ENCODE data around the gene ZNF783.
"Not testable (repeated sequence)": the region's sequence is repeated elsewhere in the genome, so short reads cannot be mapped to it uniquely, and the experiment has no call there.

The ZNF783 gene

GRCh38 chr7:149322737-149323136 lies 60.7 kb downstream of the ZNF783 start:
- Histone ChIP-seq H3K36me3 (ENCODE audit: control insufficient read depth, insufficient read depth, low read length) (no peaks in the 10 kb centered on the region), H3K27me3 (replicated peaks; ENCODE audit: control insufficient read depth, insufficient read depth, low read length) (no peaks in the 10 kb centered on the region), H3K4me3 (replicated peaks; ENCODE audit: low read depth, low read length) (no peak overlapping the region)
- no peak for TF ChIP-seq CTCF (IDR thresholded peaks at IDR 0.05; ENCODE audit: insufficient read depth, low read length, poor library complexity, severe bottlenecking)
- DNase-seq (ENCODE audit: extremely low read depth, insufficient read length) = no peak

- no peak for TF ChIP-seq CTCF (IDR thresholded peaks at IDR 0.05; ENCODE audit: insufficient read depth, low read length, poor library complexity, severe bottlenecking)
- DNase-seq (ENCODE audit: extremely low read depth, insufficient read length) = no peak
- Histone ChIP-seq H3K27me3 (replicated peaks; ENCODE audit: control insufficient read depth, insufficient read depth, low read length) (no peaks in the 10 kb centered on the region; the same call in 1 of the 2 replicates), H3K36me3 (ENCODE audit: control insufficient read depth, insufficient read depth, low read length) (no peaks in the 10 kb centered on the region), H3K4me3 (replicated peaks; ENCODE audit: low read depth, low read length) (no peak overlapping the region)
Measured at GRCh38 chr7:149325248-149325647, 63.3 kb downstream of the ZNF783 start.

GRCh38 chr7:149329265-149329664 lies 67.3 kb downstream of the ZNF783 start:
- H3K27me3 ChIP-seq (replicated peaks; ENCODE audit: control insufficient read depth, insufficient read depth, low read length) = no peaks in the 10 kb centered on the region; the same call in 1 of the 2 replicates
- TF ChIP-seq CTCF (IDR thresholded peaks at IDR 0.05; ENCODE audit: insufficient read depth, low read length, poor library complexity, severe bottlenecking) = no peak
- DNase-seq (ENCODE audit: extremely low read depth, insufficient read length) = no peak
- no peaks in the 10 kb centered on the region for H3K36me3 ChIP-seq (ENCODE audit: control insufficient read depth, insufficient read depth, low read length)
- H3K4me3 ChIP-seq (replicated peaks; ENCODE audit: low read depth, low read length) = no peak overlapping the region

GRCh38 chr7:149329766-149330334 lies 67.9 kb downstream of the ZNF783 start:
- H3K36me3 ChIP-seq (ENCODE audit: control insufficient read depth, insufficient read depth, low read length) = no peaks in the 10 kb centered on the region
- H3K4me3 ChIP-seq (replicated peaks; ENCODE audit: low read depth, low read length) = no peak overlapping the region
- DNase-seq (ENCODE audit: extremely low read depth, insufficient read length) = no peak
- no peak for TF ChIP-seq CTCF (IDR thresholded peaks at IDR 0.05; ENCODE audit: insufficient read depth, low read length, poor library complexity, severe bottlenecking)
- H3K27me3 ChIP-seq (replicated peaks; ENCODE audit: control insufficient read depth, insufficient read depth, low read length) = no peaks in the 10 kb centered on the region; the same call in 1 of the 2 replicates

GRCh38 chr7:149330914-149331567 lies 69.0 kb downstream of the ZNF783 start:
- no peaks in the 10 kb centered on the region; the same call in 1 of the 2 replicates for H3K27me3 ChIP-seq (replicated peaks; ENCODE audit: control insufficient read depth, insufficient read depth, low read length)
- no peak overlapping the region for H3K4me3 ChIP-seq (replicated peaks; ENCODE audit: low read depth, low read length)
- DNase-seq (ENCODE audit: extremely low read depth, insufficient read length) = no peak
- TF ChIP-seq CTCF (IDR thresholded peaks at IDR 0.05; ENCODE audit: insufficient read depth, low read length, poor library complexity, severe bottlenecking) = no peak
- H3K36me3 ChIP-seq (ENCODE audit: control insufficient read depth, insufficient read depth, low read length) = no peaks in the 10 kb centered on the region

- H3K36me3 ChIP-seq (ENCODE audit: control insufficient read depth, insufficient read depth, low read length); DNase-seq (ENCODE audit: extremely low read depth, insufficient read length); H3K4me3 ChIP-seq (replicated peaks; ENCODE audit: low read depth, low read length); H3K27me3 ChIP-seq (replicated peaks; ENCODE audit: control insufficient read depth, insufficient read depth, low read length): not testable (repeated sequence)
Measured at GRCh38 chr7:149332602-149333320, 70.8 kb downstream of the ZNF783 start.
